ENCODE measurements around the gene STK24. TPM values are rescaled to one million over a fixed set of nuclear protein-coding genes. Genes with fewer than 3 reads are reported as not detected.

The STK24 gene
- total and polyA plus RNA-seq, 2 donors (not counting 1 experiment from before 2014, with no cell fraction given): 53.2 to 73.1 TPM

- TF ChIP-seq, protein P1, sequence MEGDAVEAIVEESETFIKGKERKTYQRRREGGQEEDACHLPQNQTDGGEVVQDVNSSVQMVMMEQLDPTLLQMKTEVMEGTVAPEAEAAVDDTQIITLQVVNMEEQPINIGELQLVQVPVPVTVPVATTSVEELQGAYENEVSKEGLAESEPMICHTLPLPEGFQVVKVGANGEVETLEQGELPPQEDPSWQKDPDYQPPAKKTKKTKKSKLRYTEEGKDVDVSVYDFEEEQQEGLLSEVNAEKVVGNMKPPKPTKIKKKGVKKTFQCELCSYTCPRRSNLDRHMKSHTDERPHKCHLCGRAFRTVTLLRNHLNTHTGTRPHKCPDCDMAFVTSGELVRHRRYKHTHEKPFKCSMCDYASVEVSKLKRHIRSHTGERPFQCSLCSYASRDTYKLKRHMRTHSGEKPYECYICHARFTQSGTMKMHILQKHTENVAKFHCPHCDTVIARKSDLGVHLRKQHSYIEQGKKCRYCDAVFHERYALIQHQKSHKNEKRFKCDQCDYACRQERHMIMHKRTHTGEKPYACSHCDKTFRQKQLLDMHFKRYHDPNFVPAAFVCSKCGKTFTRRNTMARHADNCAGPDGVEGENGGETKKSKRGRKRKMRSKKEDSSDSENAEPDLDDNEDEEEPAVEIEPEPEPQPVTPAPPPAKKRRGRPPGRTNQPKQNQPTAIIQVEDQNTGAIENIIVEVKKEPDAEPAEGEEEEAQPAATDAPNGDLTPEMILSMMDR (conservative IDR thresholded peaks at IDR 0.05 in 1 of 2, IDR thresholded peaks at IDR 0.05 in 1 of 2; ENCODE audit: low read depth in 1 of 2, low read length in 2 of 2): no peak
- no peak for TF ChIP-seq EZH2 (IDR thresholded peaks at IDR 0.05; ENCODE audit: low read length, missing control alignments)
- H3K79me2 ChIP-seq (ENCODE audit: control insufficient read depth, insufficient read depth, low read length): peaks cover 62% of the 10 kb centered on the region
- H3K36me3 ChIP-seq (ENCODE audit: control insufficient read depth, insufficient read depth, low read length): peaks cover 3% of the 10 kb centered on the region
- no peak overlapping the region for H2AFZ ChIP-seq (ENCODE audit: low read length)
- no peak overlapping the region for H3K27ac ChIP-seq (ENCODE audit: insufficient read depth, low read length)
- no peak overlapping the region for H3K4me2 ChIP-seq (ENCODE audit: extremely low read depth, insufficient read depth, low read length)
- no peaks in the 10 kb centered on the region for H3K27me3 ChIP-seq (ENCODE audit: control insufficient read depth, insufficient read depth, low read length)
- H3K9me3 ChIP-seq (ENCODE audit: control insufficient read depth, insufficient read depth, low read depth, low read length): no peaks in the 10 kb centered on the region
- H3K4me1 ChIP-seq (ENCODE audit: control insufficient read depth, extremely low read depth, insufficient read depth, low read length): peaks cover 10% of the 10 kb centered on the region
- H4K20me1 ChIP-seq (ENCODE audit: control insufficient read depth, extremely low read depth, insufficient read depth, low read length): no peaks in the 10 kb centered on the region
- no peak overlapping the region for H3K9ac ChIP-seq (ENCODE audit: insufficient read depth, low read length)
- no peak for DNase-seq (ENCODE audit: low read depth in 2 of 2)
- no peak overlapping the region for H3K4me3 ChIP-seq (replicated peaks in 1 of 4; ENCODE audit: control extremely low read depth in 1 of 4, insufficient read depth in 1 of 4, low read depth in 3 of 4, low read length in 4 of 4)
Measured at GRCh38 chr13:98513837-98514236, 63.1 kb downstream of the STK24 start.

GRCh38 chr13:98512774-98513665 lies 63.9 kb downstream of the STK24 start:
- H2AFZ ChIP-seq (ENCODE audit: low read length): no peak overlapping the region
- no peaks in the 10 kb centered on the region for H4K20me1 ChIP-seq (ENCODE audit: control insufficient read depth, extremely low read depth, insufficient read depth, low read length)
- no peak overlapping the region for H3K4me2 ChIP-seq (ENCODE audit: extremely low read depth, insufficient read depth, low read length)
- DNase-seq (ENCODE audit: low read depth in 2 of 2): no peak
- H3K9ac ChIP-seq (ENCODE audit: insufficient read depth, low read length): no peak overlapping the region
- no peaks in the 10 kb centered on the region for H3K9me3 ChIP-seq (ENCODE audit: control insufficient read depth, insufficient read depth, low read depth, low read length)
- H3K27me3 ChIP-seq (ENCODE audit: control insufficient read depth, insufficient read depth, low read length): no peaks in the 10 kb centered on the region
- peaks cover 64% of the 10 kb centered on the region for H3K79me2 ChIP-seq (ENCODE audit: control insufficient read depth, insufficient read depth, low read length)
- H3K4me3 ChIP-seq (replicated peaks in 1 of 4; ENCODE audit: control extremely low read depth in 1 of 4, insufficient read depth in 1 of 4, low read depth in 3 of 4, low read length in 4 of 4): no peak overlapping the region
- H3K4me1 ChIP-seq (ENCODE audit: control insufficient read depth, extremely low read depth, insufficient read depth, low read length): peaks cover 15% of the 10 kb centered on the region
- peaks cover 3% of the 10 kb centered on the region for H3K36me3 ChIP-seq (ENCODE audit: control insufficient read depth, insufficient read depth, low read length)
- H3K27ac ChIP-seq (ENCODE audit: insufficient read depth, low read length): no peak overlapping the region
- TF ChIP-seq, protein P1 (conservative IDR thresholded peaks at IDR 0.05 in 1 of 2, IDR thresholded peaks at IDR 0.05 in 1 of 2; ENCODE audit: low read depth in 1 of 2, low read length in 2 of 2): no peak
- TF ChIP-seq EZH2 (IDR thresholded peaks at IDR 0.05; ENCODE audit: low read length, missing control alignments): no peak

DNA sequence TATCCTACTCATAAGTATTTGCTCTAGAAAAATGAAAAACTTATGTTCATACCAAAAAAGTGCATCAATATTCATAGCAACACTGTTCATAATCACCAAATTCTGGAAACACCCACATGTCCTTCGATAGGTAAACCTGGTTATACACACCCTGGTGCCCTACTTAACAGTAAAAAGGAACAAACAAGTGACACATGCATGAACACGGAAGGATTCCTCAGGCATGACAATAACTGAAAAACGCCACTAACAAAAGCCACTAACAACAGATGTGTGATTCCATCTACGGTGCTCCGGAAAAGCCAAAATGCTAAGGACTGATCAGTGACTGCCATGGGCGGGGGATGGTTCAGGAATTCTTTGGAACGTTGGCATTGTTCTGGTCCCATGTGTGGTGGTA lies 65.5 kb downstream of the STK24 start:
- H3K9ac ChIP-seq (ENCODE audit: insufficient read depth, low read length): no peak overlapping the region
- H3K79me2 ChIP-seq (ENCODE audit: control insufficient read depth, insufficient read depth, low read length): peaks cover 71% of the 10 kb centered on the region
- no peak overlapping the region for H3K4me2 ChIP-seq (ENCODE audit: extremely low read depth, insufficient read depth, low read length)
- peaks cover 3% of the 10 kb centered on the region for H3K36me3 ChIP-seq (ENCODE audit: control insufficient read depth, insufficient read depth, low read length)
- no peaks in the 10 kb centered on the region for H4K20me1 ChIP-seq (ENCODE audit: control insufficient read depth, extremely low read depth, insufficient read depth, low read length)
- H3K4me3 ChIP-seq (replicated peaks in 1 of 4; ENCODE audit: control extremely low read depth in 1 of 4, insufficient read depth in 1 of 4, low read depth in 3 of 4, low read length in 4 of 4): no peak overlapping the region
- peaks cover 26% of the 10 kb centered on the region for H3K4me1 ChIP-seq (ENCODE audit: control insufficient read depth, extremely low read depth, insufficient read depth, low read length)
- TF ChIP-seq, protein P1 (conservative IDR thresholded peaks at IDR 0.05 in 1 of 2, IDR thresholded peaks at IDR 0.05 in 1 of 2; ENCODE audit: low read depth in 1 of 2, low read length in 2 of 2): no peak
- TF ChIP-seq EZH2 (IDR thresholded peaks at IDR 0.05; ENCODE audit: low read length, missing control alignments): no peak
- H2AFZ ChIP-seq (ENCODE audit: low read length): no peak overlapping the region
- no peaks in the 10 kb centered on the region for H3K27me3 ChIP-seq (ENCODE audit: control insufficient read depth, insufficient read depth, low read length)
- no peak for DNase-seq (ENCODE audit: low read depth in 2 of 2)
- no peaks in the 10 kb centered on the region for H3K9me3 ChIP-seq (ENCODE audit: control insufficient read depth, insufficient read depth, low read depth, low read length)
- H3K27ac ChIP-seq (ENCODE audit: insufficient read depth, low read length): no peak overlapping the region
